HG03039 (cell line): ENCODE data around the gene MRPL23.

Experiments used
- ATAC-seq: cut with Tn5 transposase; IDR thresholded peaks from one replicate; pipeline ENCODE4 v1.9.1; 2021; ENCODE audit warnings: mild to moderate bottlenecking, moderate library complexity; ENCODE audit not compliant: unreplicated experiment

The MRPL23 gene

GRCh38 chr11:1988667-1989317, 41.7 kb downstream of the MRPL23 start:
- no peak for ATAC-seq

- no peak for ATAC-seq
Measured at GRCh38 chr11:1989953-1990352, 42.8 kb downstream of the MRPL23 start.

DNA sequence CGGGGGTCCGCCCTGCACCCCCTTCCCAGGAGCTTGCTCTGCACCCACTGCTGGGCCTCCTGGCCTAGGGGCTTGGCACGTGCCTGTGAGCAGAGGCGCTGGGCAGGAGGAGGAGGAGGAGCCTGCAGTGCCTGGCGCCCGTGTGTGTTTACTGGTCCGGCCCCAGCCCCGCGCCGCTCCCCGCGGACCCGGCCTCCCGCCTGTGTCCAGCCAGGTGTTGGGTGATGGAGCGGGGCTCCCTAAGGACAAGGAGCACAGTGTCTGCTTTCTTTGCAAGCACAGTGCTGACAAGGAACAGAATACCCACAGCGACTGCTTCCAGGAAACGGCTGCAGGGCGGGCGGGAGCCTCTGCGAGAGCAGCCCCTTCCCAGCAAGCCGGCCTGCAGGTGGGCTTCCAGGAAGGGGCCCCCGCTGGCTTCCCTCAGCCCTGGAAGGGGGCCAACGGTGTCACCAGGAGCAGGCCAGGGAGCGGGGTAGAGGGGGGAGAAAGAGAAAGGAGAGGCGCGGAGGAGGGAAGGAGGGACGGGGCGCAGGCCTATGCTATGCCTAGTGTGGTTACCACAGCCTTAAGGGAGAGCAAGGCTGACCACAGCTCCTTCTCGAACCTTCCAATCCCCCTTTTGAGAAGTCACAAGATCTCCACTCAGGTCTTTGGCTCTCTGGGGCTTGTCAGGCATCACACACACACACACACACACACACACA, 43.9 kb downstream of the MRPL23 start:
- no peak for ATAC-seq

- no peak for ATAC-seq
Measured at GRCh38 chr11:1992111-1992510, 45.0 kb downstream of the MRPL23 start.

DNA sequence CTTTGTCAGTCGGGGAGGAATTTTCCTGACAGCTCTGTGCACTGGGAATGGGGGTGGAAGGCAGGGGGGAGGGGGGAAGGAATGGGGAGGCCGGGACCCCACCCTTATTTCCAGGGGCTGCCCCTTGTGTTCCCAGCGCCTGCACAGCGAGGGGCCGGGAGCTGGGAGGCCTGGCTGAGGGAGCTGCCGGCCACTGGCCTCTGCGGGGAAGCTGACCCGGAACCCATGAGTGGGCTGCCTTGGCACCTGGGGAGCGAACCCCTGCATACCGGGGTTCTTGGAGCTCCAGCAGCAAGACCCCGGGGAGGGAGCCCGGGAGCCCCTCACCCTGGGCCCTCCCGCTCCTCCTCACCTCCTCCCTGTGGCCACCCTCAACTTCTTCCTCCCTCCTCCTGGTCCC, 47.0 kb downstream of the MRPL23 start:
- no peak for ATAC-seq

DNA sequence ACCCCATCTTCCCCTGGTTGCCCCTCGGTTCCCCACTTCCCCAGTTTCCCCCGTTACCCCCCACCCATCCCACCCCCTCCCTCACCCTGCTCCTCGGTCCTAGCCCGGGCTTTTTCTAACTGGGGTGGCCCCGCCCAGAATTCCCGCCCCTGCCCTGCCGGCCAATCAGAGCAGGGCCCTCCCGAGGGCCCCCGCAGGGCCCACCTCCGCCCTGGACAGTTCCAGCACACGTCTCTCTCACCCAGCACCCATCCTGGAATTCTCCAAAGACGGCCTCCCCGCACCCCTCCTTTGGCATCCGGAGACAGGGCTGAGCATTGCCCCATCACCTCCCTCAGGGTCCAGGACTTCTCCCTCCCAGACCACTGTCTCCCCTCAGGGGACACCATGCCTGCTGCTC, 50.6 kb downstream of the MRPL23 start, which contains the start of gene H19:
H19 (minus strand) TSS at position 88 of the 400 bp plus-strand sequence.
- ATAC-seq, result no peak

DNA sequence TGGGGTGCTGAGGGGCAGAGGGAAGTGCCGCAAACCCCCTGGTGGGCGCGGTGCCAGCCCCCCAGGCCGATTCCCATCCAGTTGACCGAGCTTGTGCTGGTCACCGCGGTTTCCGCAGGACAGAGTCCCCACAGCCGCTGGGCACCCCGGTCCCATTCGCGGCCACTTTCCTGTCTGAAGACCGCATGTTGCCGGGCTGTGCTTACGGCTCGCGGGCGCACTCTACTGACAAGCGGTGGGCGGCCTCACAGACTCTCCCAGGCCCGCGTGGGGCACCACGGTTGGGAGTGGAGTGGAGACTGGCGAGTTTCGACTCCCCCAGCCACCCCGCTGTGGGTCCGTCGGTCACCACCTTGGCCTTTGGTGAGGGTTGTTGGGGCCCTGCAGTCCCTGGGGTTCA, 51.2 kb downstream of the MRPL23 start:
- ATAC-seq, result no peak

GRCh38 chr11:1998861-1999260, 51.7 kb downstream of the MRPL23 start:
- ATAC-seq, result no peak

DNA sequence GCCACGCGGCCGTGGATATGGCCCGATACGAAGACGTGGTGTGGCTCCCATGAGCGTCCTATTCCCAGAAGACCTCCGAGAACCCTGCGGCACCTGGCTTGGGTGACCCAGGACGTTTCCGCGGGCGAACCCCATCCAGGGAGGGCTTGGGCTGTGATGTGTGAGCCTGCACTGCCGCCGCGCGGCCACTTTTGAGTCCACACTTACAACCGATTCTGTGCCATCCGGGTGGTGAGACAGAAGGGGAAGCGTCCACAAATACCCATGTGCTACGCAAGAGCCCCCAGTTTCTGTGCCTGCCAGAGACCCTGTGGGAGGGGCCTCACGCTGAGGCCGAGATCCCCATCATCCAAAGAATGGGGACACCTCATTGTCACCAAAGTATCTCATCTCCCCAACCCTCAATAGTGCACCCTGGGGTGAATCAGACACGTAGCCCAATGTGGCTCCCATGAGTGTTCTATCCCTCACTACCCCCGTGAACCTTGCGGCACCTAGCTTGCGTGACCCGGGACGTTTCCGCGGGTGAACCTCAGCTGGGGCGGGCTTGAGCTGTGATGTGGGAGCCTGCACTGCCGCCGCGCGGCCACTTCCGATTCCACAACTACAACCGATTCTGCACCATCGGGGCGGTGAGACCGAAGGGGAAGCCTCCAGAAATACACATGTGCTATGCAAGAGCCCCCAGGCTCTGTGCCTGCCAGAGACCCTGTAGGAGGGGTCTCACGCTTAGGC, 55.1 kb downstream of the MRPL23 start:
- ATAC-seq, result no peak

- ATAC-seq, result no peak
Measured at GRCh38 chr11:2002807-2003206, 55.7 kb downstream of the MRPL23 start.

GRCh38 chr11:2004466-2004865, 57.3 kb downstream of the MRPL23 start:
- ATAC-seq, result no peak
